ENCODE results near the gene RER1.

Gene RER1

DNA sequence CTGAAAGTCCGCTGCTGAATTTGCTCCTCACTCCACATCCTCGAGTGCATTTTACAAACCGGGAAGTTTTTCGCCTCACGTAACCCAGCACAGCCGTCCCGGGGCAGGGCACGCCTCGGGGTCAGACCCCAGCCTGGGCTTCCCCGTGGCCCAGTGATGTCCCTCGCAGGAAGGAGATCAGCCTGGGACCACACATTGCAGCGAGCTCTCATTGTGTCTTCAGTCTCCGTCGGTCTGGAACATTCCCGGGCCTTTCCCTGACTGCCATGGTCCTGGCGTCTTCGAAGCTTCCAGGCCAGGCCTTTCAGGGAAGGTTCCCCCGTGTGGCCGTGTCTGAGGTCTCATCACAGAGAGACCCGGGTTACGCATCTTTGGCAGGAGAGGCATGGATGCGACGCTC, 43.7 kb upstream of the RER1 start:
- Histone ChIP-seq H2AK5ac (ENCODE audit: low read length) (no peak overlapping the region), H3K14ac (ENCODE audit: low read length) (no peak overlapping the region), H4K91ac (ENCODE audit: low read depth, low read length) (no peak overlapping the region), H4K8ac (ENCODE audit: low read depth, low read length) (no peak overlapping the region), H3K27me3 (ENCODE audit: insufficient read depth, low read length) (no peaks in the 10 kb centered on the region), H3K36me3 (ENCODE audit: control insufficient read depth in 1 of 2, insufficient read depth in 2 of 2, low read length in 2 of 2) (no peaks in the 10 kb centered on the region), H3K4ac (ENCODE audit: low read depth, low read length) (no peak overlapping the region), H3K4me2 (ENCODE audit: low read length) (no peak overlapping the region), H3K27ac (ENCODE audit: low read depth, low read length) (no peak overlapping the region), H2BK12ac (ENCODE audit: low read length) (no peak overlapping the region), H3K4me3 (ENCODE audit: low read depth, low read length) (no peak overlapping the region), H3K18ac (ENCODE audit: low read length) (no peak overlapping the region), H3K79me1 (ENCODE audit: low read length) (no peaks in the 10 kb centered on the region), H2BK5ac (ENCODE audit: low read depth, low read length, poor library complexity) (no peak overlapping the region), H3K9ac (ENCODE audit: low read length) (no peak overlapping the region), H2BK120ac (ENCODE audit: insufficient read depth, low read length, poor library complexity) (no peak overlapping the region), H4K12ac (ENCODE audit: low read depth, low read length) (no peak overlapping the region), H3K23ac (ENCODE audit: low read length) (no peak overlapping the region), H3K4me1 (ENCODE audit: control insufficient read depth in 1 of 2, insufficient read depth in 2 of 2, low read length in 2 of 2) (no peaks in the 10 kb centered on the region), H3K79me2 (ENCODE audit: control insufficient read depth, insufficient read depth, low read length, poor library complexity) (no peaks in the 10 kb centered on the region), H3K9me3 (ENCODE audit: insufficient read depth, low read depth, low read length) (peaks cover 5% of the 10 kb centered on the region), H2AFZ (ENCODE audit: insufficient read depth, low read length, poor library complexity) (no peak overlapping the region)
- WGBS (ENCODE audit: extremely low coverage, insufficient coverage, insufficient read length): no CpG with 5 or more reads among the region's 23 CpGs
- peak in 1 of 2 donors; percentile 21 for DNase-seq

DNA sequence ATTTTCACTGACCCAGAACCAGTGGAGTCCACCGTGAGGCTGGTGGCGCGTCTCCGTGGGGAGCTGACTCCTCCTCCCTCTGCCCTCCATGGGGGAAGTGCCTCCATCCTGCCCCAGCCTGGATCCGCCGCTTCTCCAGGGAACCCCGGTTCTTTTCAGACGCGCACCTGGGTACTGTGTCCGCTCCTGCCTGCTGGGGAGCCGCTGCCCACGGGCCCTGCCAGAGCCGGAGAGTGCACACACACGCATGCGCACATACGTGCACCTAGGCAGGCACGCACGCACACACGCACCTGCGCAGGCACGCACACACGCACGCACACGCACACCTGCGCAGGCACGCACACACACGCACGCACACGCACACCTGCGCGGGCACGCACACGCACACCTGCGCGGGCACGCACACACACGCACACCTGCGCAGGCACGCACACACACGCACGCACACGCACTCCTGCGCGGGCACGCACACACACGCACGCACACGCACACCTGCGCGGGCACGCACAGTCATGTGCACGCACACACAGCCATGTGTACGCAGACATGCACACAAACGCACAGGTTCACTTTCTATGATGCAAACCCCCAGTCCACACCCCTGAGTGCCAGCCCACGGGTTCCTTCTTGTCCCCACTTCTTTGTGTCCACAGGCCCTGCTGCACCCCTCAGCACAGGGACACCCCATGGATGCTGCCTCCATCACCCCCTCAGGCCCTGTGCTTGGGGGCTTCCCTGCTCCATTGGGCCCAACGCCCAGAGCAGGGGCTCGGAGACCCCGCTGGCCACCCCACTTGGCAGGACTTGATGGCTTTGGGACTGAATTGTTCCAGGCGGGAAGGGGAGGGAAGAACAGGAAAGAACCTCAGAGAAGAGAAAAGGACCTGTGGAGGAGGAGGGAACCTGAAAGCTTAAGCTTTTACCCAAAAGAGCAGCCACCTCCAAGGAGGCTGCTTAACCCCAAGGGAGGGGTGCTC, 43.0 kb upstream of the RER1 start:
- no peaks in the 10 kb centered on the region for H3K27me3 ChIP-seq (ENCODE audit: insufficient read depth, low read length)
- no peak overlapping the region for H2BK120ac ChIP-seq (ENCODE audit: insufficient read depth, low read length, poor library complexity)
- no peaks in the 10 kb centered on the region for H3K79me1 ChIP-seq (ENCODE audit: low read length)
- H4K12ac ChIP-seq (ENCODE audit: low read depth, low read length): no peak overlapping the region
- H3K23ac ChIP-seq (ENCODE audit: low read length): no peak overlapping the region
- H2AK5ac ChIP-seq (ENCODE audit: low read length): no peak overlapping the region
- DNase-seq: peak in 1 of 2 donors; percentile 4
- no peak overlapping the region for H3K18ac ChIP-seq (ENCODE audit: low read length)
- H3K9ac ChIP-seq (ENCODE audit: low read length): no peak overlapping the region
- H2BK12ac ChIP-seq (ENCODE audit: low read length): no peak overlapping the region
- H3K36me3 ChIP-seq (ENCODE audit: control insufficient read depth in 1 of 2, insufficient read depth in 2 of 2, low read length in 2 of 2): no peaks in the 10 kb centered on the region
- peaks cover 5% of the 10 kb centered on the region for H3K9me3 ChIP-seq (ENCODE audit: insufficient read depth, low read depth, low read length)
- H3K4ac ChIP-seq (ENCODE audit: low read depth, low read length): no peak overlapping the region
- H3K27ac ChIP-seq (ENCODE audit: low read depth, low read length): no peak overlapping the region
- no peak overlapping the region for H4K91ac ChIP-seq (ENCODE audit: low read depth, low read length)
- H3K4me3 ChIP-seq (ENCODE audit: low read depth, low read length): peak overlapping the region; percentile 51
- no peak overlapping the region for H3K4me2 ChIP-seq (ENCODE audit: low read length)
- no peaks in the 10 kb centered on the region for H3K4me1 ChIP-seq (ENCODE audit: control insufficient read depth in 1 of 2, insufficient read depth in 2 of 2, low read length in 2 of 2)
- no peaks in the 10 kb centered on the region for H3K79me2 ChIP-seq (ENCODE audit: control insufficient read depth, insufficient read depth, low read length, poor library complexity)
- no peak overlapping the region for H2AFZ ChIP-seq (ENCODE audit: insufficient read depth, low read length, poor library complexity)
- no peak overlapping the region for H4K8ac ChIP-seq (ENCODE audit: low read depth, low read length)
- WGBS (ENCODE audit: extremely low coverage, insufficient coverage, insufficient read length): no CpG with 5 or more reads among the region's 59 CpGs
- H3K14ac ChIP-seq (ENCODE audit: low read length): no peak overlapping the region
- no peak overlapping the region for H2BK5ac ChIP-seq (ENCODE audit: low read depth, low read length, poor library complexity)

DNA sequence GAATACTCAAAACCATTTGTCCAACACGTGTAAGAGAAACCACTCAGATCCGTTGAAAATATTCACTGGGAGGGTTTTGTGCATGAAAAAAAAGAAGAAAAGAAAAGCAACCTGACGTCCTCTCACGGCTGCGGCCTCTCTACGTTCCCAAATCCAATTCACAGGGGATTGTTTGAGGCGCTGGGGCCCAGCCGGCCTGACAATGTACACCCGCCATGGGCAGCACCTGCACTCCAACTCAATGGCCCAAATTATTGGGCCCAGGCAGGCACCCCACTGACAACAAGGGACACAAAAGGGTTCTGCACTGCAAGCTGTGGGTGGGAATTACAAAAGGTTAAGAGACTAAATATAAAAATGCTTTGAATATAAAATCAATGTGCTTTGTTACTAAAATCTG, 41.8 kb upstream of the RER1 start:
- H3K27me3 ChIP-seq (ENCODE audit: insufficient read depth, low read length): no peaks in the 10 kb centered on the region
- H3K79me1 ChIP-seq (ENCODE audit: low read length): no peaks in the 10 kb centered on the region
- no peak overlapping the region for H3K9ac ChIP-seq (ENCODE audit: low read length)
- no peak overlapping the region for H2BK12ac ChIP-seq (ENCODE audit: low read length)
- H3K27ac ChIP-seq (ENCODE audit: low read depth, low read length): no peak overlapping the region
- H3K4me3 ChIP-seq (ENCODE audit: low read depth, low read length): no peak overlapping the region
- H3K18ac ChIP-seq (ENCODE audit: low read length): no peak overlapping the region
- H3K4me1 ChIP-seq (ENCODE audit: control insufficient read depth in 1 of 2, insufficient read depth in 2 of 2, low read length in 2 of 2): no peaks in the 10 kb centered on the region
- H3K36me3 ChIP-seq (ENCODE audit: control insufficient read depth in 1 of 2, insufficient read depth in 2 of 2, low read length in 2 of 2): no peaks in the 10 kb centered on the region
- no peak overlapping the region for H4K8ac ChIP-seq (ENCODE audit: low read depth, low read length)
- H2AK5ac ChIP-seq (ENCODE audit: low read length): no peak overlapping the region
- no peak overlapping the region for H3K14ac ChIP-seq (ENCODE audit: low read length)
- DNase-seq: no peak
- no peak overlapping the region for H4K12ac ChIP-seq (ENCODE audit: low read depth, low read length)
- no peak overlapping the region for H3K4ac ChIP-seq (ENCODE audit: low read depth, low read length)
- H2AFZ ChIP-seq (ENCODE audit: insufficient read depth, low read length, poor library complexity): no peak overlapping the region
- H3K23ac ChIP-seq (ENCODE audit: low read length): no peak overlapping the region
- no peaks in the 10 kb centered on the region for H3K79me2 ChIP-seq (ENCODE audit: control insufficient read depth, insufficient read depth, low read length, poor library complexity)
- no peak overlapping the region for H4K91ac ChIP-seq (ENCODE audit: low read depth, low read length)
- no peak overlapping the region for H3K4me2 ChIP-seq (ENCODE audit: low read length)
- H3K9me3 ChIP-seq (ENCODE audit: insufficient read depth, low read depth, low read length): peaks cover 5% of the 10 kb centered on the region
- no CpG with 5 or more reads among the region's 9 CpGs for WGBS (ENCODE audit: extremely low coverage, insufficient coverage, insufficient read length)
- no peak overlapping the region for H2BK120ac ChIP-seq (ENCODE audit: insufficient read depth, low read length, poor library complexity)
- no peak overlapping the region for H2BK5ac ChIP-seq (ENCODE audit: low read depth, low read length, poor library complexity)

DNA sequence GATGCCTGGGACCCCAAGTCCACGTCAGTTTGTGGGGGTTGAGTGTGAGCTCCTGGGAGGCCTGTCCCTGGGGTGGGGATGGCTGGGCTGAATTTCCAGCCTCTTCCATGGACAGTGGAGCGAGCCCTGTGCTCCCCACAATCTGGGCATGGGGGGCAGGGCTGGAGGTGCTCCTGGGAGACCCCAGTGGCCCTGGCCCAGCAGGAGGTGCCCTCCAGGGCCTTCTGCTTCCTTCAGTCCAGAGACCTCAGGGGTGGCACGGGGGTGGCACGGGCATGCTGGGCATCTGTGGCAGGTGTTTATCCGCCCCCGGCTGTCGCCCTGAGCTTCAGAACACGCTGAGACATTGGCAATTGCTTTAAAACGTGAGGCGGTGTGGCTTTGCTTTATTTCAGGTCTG, 41.1 kb upstream of the RER1 start:
- Histone ChIP-seq H2BK5ac (ENCODE audit: low read depth, low read length, poor library complexity) (no peak overlapping the region), H2AFZ (ENCODE audit: insufficient read depth, low read length, poor library complexity) (no peak overlapping the region), H2AK5ac (ENCODE audit: low read length) (no peak overlapping the region), H2BK12ac (ENCODE audit: low read length) (no peak overlapping the region), H4K8ac (ENCODE audit: low read depth, low read length) (no peak overlapping the region), H3K9ac (ENCODE audit: low read length) (peak overlapping the region; percentile 17), H3K4ac (ENCODE audit: low read depth, low read length) (no peak overlapping the region), H3K18ac (ENCODE audit: low read length) (no peak overlapping the region), H3K27ac (ENCODE audit: low read depth, low read length) (no peak overlapping the region), H3K79me2 (ENCODE audit: control insufficient read depth, insufficient read depth, low read length, poor library complexity) (no peaks in the 10 kb centered on the region), H2BK120ac (ENCODE audit: insufficient read depth, low read length, poor library complexity) (no peak overlapping the region), H4K91ac (ENCODE audit: low read depth, low read length) (no peak overlapping the region), H3K27me3 (ENCODE audit: insufficient read depth, low read length) (no peaks in the 10 kb centered on the region), H3K4me2 (ENCODE audit: low read length) (no peak overlapping the region), H3K14ac (ENCODE audit: low read length) (no peak overlapping the region), H3K79me1 (ENCODE audit: low read length) (no peaks in the 10 kb centered on the region), H3K4me3 (ENCODE audit: low read depth, low read length) (no peak overlapping the region), H4K12ac (ENCODE audit: low read depth, low read length) (no peak overlapping the region), H3K9me3 (ENCODE audit: insufficient read depth, low read depth, low read length) (peaks cover 2% of the 10 kb centered on the region), H3K4me1 (ENCODE audit: control insufficient read depth in 1 of 2, insufficient read depth in 2 of 2, low read length in 2 of 2) (no peaks in the 10 kb centered on the region), H3K36me3 (ENCODE audit: control insufficient read depth in 1 of 2, insufficient read depth in 2 of 2, low read length in 2 of 2) (no peaks in the 10 kb centered on the region), H3K23ac (ENCODE audit: low read length) (no peak overlapping the region)
- no peak for DNase-seq
- WGBS (ENCODE audit: extremely low coverage, insufficient coverage, insufficient read length): no CpG with 5 or more reads among the region's 10 CpGs
